CD4-positive, alpha-beta T cell treated with Interleukin-6 at 100 ng/mL for 8 hours (primary cell): ENCODE results near the gene PARP11.

ENCODE experiments used
- DNase-seq: peaks from one replicate; pipeline ENCODE4 v3.0.0-alpha.2; 2020; ENCODE audit warnings: mixed read lengths, low spot score

Gene PARP11, protein sequence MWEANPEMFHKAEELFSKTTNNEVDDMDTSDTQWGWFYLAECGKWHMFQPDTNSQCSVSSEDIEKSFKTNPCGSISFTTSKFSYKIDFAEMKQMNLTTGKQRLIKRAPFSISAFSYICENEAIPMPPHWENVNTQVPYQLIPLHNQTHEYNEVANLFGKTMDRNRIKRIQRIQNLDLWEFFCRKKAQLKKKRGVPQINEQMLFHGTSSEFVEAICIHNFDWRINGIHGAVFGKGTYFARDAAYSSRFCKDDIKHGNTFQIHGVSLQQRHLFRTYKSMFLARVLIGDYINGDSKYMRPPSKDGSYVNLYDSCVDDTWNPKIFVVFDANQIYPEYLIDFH

DNA sequence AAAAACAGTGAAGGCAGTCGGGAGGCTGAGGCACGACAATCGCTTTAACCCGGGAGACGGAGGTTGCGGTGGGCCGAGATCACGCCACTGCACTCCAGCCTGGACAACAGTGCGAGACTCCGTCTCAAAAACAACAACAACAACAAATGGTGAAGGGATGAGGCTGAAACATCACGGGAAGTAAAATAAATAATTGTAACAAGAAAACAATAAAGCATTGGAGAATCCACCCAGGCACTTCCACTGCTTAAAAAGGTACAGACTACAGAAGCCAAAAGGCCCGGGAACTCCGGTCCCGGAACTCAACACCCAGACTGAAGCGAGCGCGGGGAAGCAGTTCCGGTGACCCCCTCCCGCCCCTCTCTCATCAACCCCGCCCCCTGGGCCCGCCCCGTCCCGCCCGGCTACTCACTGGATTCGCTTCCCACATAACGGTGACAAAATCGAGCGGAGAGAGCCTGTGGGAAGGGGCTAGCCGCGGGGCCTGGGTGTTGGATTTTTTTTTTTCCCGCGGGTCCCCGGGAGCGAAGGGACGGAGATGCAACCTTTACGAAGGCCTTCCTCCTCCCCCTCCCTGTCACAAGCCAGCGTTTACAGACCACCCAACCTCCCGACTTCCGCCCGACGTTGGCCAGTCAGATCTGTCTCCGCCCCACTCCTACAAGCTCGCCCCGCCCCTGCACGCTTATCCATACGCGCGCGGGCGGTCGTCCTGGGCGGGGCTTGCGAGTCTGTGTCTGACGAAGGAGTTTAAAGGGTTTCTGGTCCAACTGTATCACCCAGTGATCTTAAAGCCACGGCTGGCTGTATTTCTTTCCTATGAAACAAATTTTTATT lies at the start of gene PARP11:
Gene PARP11, minus strand, starts transcription at position 600 of the 837 bp plus-strand sequence. Its CDS starts 170 bp downstream, at position 430.
- peak; percentile 97 for DNase-seq

DNA sequence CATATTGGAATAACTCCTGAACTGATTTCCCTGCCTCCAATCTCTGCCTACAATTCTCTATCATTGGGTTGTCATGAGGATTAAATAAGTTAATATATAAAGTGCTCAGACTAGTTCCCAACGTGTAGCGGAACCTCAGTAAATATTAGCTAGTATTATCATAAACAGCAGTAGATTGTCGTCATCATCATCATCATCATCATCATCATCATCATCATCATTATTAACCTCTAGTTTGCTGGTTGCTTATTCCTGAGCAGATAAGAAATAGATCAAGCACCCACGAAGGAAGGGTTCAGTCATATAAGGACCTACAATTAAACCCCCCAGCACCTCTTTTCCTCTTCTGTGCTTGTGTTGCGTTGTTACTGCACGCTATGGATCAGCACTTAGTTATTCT lies 48.8 kb upstream of the PARP11 start:
- DNase-seq = no peak

DNA sequence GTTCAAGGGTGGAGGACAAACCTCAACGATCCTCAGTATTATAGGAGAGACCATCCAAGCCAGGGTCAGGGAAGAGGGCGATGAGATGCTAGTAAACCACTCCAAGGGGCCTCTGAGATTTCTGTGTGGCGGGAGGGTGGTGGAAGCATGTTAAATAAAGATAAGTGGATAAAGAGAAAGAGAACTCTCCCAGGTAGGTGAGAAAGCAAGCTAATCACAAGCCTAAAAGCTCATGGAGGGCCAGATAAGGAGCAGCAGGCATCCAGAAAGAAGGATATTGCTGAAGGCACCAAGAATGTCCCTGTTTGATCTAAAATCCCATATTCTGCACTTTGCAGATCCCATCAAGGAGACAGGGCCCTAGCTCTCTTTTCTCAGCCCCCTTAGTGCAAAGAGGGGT lies 48.3 kb upstream of the PARP11 start:
- DNase-seq = no peak

DNA sequence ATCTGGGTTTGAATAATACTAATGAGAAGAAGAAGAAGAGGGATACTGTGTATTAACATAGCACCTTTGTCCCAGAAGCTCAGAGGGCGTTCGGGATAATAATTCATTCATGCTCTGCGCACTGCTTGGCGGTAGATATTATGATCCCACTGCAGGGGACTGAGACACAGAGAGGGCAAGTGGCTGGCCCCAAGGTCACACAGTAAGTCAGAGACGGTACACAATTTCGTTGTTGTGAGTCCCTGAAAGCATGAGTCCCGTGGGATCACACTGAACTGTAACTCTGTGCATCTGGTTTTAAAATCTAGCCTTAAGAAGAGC lies 47.9 kb upstream of the PARP11 start:
- no peak for DNase-seq

DNA sequence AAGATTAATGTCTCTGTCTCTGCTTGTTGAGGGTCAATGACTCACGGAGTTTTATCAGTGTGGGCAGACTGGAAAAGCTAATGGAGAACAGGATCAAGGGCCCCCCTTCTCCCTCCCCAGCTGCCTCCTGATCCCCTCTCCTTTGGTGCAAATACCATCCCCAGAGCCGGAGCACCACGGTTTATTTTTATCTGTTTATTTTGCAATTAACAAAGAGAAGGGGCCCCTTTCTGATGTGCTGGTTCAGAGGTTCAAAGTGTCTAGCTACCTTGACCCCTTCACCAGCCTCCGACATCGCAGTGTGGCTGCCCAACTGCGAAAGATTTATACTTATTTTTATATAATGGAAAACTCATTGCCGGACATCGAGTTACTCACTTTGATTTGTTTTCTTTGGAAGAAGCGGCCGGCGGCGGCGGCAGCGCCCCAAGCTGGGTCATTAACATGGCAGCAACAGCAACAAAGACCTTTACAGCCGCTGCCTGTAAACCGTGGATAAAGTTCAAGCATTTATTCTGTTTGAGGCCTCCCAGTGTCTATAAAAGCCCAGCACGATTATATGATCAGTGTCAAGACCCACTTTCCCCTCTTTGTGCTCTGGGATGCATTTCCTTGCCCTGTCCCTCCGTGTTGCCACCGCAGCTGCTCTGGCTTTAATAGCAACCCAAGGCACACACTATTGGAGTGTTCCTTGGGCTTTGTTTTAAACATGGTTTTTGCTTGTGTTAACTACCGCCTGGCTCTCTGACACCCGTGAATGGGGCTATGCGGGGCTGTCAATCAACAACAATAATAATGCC lies 47.4 kb upstream of the PARP11 start:
- no peak for DNase-seq

DNA sequence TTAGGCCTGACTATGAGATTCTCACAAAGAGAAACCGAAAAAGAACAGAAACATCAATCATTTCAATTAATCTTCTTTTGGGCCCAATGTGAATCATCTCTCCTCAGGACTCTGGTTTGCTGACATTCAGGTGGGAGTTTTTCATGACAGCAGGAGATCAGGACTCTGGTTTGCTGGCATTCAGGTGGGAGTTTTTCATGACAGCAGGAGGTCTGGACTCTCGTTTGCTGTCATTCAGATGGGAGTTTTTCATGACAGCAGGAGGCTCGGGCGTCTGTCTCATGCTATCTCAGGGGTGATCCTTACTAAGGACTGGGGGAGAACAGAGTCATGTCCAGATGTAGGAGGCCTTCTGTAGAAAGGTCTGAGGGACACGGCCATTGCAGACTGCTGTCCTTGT lies 40.1 kb upstream of the PARP11 start:
- DNase-seq = no peak

DNA sequence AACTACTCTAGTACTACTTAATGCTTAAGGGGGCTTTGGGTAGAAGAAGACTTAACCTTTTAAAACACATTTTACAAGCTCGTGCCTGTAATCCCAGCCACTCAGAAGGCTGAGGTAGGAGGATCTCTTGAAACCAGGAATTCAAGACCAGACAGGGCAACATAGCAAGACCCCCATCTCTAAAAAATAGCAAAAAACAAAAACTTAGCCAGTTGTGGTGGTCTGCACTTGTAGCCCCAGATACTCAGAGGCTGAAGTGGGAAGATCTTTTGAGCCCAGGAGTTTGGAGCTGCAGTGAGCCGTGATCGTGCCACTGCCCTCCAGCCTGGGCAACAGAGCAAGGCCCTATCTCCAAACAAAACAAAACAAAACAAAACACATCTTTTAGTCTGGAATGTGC lies 39.7 kb upstream of the PARP11 start:
- no peak for DNase-seq

DNA sequence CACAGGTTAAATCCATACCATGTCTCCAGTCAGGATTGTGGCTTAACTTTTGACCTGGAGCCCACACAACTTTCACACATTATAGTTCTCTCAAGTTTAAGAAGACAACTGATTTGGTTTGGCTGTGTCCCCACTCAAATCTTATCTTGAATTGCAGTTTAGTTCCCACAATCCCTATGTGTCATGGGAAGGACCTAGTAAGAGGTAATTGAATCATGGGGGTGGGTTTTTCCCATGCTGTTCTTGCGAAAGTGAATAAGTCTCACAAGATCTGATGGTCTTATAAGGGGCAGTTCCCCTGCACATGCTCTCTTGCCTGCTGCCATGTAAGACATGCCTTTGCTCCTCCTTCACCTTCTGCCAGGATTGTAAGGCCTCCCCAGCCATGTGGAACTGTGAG lies 38.2 kb upstream of the PARP11 start:
- DNase-seq = no peak

DNA sequence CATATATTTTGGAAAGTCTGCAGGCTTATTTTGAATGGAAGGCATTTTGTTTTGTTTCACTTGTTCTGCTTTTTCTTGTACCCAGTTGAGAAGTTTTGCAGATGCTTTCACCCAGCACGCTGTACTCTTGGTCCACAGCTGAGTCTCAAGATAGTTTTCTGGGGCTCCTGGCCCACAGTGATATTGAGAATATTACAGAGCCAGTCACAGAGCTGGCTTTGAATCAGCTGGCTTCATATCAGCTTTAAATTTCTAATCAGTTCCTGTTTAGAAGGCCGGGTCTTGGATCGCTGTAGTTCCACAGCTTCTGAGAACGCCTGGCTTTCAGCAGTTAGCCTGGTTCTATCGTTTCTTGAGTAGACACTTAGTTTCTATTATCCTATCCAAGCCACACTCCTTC lies 32.5 kb upstream of the PARP11 start:
- peak; percentile 16 for DNase-seq

DNA sequence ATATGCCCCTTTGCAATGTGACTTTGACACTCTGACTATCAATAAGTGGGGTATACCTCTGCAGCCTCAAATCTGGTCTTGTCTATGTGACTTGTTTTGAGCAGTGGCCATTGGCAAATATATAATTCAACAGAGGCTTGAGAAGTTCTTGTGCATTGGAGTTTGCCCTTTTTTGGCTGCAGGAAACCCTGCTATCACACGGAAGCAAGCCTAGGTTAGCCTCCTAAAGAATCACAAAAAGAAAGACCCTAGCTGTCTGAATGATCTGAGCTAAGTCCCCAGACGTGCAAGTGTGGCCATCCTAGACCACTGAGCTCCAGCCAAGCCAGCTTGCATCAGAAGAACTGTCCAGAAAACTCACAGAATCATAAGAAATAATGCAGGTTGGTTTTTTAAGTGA lies 31.8 kb upstream of the PARP11 start:
- peak; percentile 12 for DNase-seq

DNA sequence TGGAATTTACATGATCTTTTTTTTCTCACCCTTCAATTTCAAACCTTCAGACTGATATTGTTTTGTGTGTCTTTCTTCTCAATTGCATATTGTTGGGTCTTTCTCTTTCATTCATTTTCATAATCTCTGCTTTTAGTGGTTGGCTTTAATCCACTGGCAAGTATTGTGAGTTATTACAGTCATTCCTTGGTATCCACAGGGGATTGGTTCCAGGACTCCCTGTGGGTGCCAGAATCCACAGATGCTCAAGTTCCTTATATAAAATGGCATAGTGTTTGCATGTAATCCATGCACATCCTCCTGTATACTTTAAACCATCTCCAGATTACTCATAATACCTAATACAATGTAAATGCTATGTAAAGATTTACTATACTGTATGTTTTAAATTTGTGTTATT lies 29.7 kb upstream of the PARP11 start:
- DNase-seq = no peak

DNA sequence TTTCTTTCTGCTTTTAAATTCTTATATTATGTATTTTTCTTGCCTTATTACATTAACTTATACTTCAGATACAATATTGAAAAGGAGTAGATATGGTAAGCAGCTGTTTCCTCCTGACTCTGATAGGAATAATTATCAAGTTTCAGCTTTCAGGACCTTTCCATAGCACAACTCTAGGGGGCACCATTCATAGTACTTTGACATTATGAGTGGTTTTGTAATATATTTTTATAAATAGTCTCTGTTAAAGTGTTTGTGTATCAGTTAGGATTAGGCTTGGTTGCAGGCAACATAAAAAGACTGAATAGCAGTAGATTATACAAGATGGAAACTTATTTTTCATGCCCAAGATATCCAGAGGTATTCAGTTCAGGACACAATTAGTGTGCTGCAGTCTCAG lies 27.9 kb upstream of the PARP11 start:
- no peak for DNase-seq

DNA sequence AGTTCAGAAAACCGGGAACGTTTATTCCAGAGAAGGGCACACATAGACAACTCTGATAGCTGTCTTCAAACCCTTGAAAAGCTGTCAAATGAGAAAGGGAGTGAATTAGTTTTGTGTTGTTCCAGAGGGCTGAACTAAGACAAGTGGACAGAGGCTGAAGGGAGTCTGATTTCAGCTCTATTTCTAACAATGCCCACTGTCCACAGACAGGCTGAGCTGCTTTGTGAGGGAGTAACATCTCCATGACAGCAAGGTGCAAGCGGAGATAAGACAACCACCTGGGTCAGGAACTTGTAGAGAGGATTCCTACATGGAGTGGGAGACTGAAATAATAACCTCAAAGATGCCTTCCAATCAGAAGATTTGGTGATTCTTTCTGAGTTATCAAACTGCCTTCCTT lies 25.6 kb upstream of the PARP11 start:
- DNase-seq = no peak

DNA sequence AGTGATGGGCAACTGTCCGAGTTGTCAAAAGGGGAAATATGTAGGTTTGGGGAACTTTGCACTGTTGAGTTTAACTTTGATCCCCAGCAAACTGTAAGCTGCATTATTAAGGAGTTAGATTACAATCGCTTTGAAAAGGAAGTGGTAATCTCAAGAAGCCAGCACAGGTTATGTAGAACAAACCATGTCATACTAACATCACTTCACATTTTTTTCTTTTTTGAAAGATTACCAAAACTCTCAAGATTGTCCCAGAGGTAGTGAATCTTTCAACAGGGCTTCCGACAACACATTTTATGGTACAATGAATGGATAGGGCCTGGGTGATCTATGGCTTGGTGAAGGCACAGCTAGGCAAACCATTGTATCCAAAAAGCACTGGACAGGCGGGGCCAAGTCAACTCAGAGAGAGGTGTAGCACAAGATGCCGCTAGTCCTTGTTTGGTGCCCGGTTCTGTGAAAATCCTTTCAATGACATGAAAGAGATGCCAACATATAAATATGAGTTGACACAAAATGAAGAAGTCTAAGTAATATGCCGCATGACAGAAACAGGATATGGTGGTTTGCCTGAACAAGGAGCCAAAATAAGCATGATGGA lies 24.3 kb upstream of the PARP11 start:
- peak; percentile 51 for DNase-seq

DNA sequence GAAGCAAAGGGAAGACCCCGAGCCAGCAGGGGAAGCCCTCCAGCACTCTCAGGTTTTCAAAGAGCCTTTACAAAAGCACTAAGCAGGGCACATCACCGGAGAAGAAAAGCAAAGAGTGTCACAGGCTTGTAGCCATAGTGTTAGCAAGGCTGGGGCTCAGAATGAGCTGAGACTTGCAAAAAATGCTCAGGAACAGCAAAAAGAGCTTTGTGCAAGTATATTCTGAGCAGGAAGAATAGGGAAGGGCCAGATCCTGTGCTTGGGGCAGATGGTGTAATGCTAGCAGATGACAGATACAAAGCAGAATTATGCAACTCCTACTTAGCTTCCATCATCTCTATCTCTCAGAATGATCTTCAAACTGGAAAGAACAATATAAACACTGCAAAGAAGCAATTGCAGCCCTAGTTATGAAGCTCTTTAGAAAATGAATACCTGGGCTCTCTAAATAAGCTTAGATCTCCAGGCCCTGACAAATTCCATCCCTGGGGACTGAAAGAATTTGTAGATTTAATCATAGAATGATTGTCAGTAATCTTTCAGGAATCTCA lies 23.7 kb upstream of the PARP11 start:
- no peak for DNase-seq

DNA sequence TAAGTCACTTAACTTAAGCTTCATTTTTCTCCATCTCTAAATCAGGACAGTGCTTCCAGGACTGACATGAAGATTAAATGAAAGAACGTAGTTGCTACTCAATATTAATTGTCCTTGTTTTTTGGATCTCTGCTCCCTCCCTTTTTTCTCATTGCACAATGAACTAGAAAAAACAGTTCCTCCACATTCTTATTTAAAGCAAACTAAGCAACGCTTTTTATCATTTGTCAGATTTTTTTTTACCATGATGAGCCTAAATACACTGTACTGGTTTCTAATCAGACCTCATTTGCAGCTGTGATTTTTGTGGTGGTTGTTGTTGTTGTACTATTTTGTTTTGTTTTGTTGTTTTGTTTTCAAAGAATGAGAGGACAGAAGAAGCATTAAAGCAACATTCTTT lies 23.2 kb upstream of the PARP11 start:
- DNase-seq = no peak

DNA sequence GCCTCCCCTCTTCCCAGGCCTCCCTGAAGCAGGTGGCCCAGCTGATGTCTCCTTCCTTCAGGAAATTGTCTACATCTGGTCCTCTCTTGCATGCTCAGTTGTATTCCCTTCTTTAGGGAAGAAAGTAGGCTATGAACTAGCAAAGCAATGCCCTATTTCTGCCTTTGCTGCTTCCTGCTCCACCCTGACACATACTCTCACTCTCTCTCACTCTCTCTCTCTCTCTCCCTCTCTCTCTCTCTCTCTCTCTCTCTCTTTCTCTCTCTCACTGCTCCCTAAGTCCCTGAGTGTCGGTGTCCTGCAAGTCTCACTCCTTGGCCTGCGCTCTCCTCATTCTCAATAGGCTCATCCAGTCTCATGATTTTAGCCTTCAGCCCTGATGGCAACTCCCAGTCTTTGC lies 19.4 kb upstream of the PARP11 start:
- DNase-seq = peak; percentile 33

DNA sequence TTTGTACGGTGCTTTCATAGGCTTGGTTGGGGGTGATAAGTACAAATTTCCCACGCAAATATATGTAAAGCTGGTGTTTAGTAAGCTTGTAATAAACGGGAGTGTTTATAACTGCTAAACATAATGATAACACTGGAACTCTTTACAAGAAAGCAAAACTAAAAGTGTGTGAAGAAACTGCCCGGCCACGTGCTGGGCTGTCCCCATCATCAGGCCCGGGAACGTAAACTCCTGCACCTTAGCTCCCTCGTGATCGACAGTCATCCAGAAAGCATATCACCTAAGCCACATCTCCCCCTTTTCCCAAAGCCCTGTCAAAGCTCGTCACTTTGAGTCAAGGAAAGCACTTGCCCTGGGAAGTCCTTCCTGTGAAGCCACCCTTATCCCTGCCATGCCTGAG lies 18.0 kb upstream of the PARP11 start:
- no peak for DNase-seq

DNA sequence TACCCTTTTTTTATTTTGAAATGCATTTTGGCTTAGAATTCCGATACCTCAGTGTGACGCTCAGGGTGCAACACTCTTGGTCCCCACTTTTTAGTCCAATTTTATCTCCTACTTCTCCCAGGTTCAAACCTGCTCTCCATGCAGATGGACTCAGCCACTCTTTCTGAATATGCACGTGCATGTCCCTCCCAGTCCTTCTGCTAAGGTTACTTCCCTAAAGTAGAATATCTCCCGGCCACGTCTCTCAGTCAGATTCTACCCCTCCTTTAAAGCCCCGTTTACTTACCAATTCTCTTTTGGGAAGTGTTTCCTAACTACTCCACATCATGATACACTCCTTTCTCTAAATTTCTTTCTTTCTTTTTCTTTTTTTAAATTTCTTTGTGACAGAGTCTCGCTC lies 15.5 kb upstream of the PARP11 start:
- no peak for DNase-seq

DNA sequence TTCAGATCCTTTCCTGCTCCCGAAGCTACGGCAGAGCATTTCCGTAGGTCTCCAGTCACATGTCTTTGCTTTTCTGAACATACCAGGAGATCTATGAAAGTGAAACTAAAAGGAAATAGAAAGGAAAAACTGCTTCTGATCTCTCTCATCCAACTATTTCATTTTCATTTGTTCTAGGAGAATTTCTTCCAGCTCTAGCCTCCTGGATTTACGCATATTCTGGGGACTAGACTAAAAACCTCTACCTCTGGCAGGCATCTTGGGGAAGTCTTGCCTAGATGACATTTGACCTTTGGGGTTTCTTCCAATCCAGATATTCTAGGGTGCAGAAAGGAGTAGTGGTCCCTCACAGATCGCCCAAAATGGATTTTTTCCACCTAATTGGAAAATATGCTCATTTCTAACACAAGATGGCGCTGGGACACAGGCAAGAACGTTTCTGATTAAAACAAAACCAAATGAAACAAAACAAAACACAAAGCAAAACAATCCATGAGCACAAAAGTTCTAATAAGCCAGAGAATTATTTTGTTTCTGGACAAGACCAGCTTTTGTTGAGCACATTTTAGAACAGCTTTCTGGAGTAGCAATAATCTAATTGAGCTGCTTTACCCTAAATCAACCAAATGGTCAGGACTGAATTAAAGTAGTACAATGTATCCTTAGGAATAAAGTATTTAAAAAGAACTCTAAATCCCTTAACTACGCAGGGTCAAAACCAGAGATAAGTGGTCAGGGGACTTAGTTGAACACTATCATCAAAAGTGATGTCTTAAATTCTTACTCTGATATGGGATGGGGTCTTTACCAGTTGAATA lies 12.3 kb upstream of the PARP11 start:
- DNase-seq = peak; percentile 66

DNA sequence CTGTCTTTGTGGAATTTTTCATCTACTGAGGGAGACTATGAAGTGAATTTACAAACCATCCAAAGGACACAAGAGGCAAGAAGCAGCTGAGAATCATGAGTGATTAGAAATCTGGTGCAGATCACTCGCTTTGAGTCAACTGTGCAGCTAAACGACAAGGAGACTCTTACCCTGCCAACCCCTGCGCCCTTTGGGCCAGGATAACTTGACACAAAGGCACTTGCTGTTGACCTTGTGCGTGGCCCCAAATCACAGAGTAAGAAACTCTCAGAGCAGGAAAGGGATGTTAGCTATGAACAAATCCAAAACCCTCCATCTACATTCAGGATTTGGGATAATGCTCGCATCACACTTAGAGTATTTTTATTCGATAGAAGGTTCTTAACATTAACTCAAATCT lies 11.5 kb upstream of the PARP11 start:
- DNase-seq = no peak
